GM21529 (cell line): Measurements from ENCODE around the gene TGM1.
A peak's percentile ranks its signal among the peaks of the same experiment; 100 is the strongest.
"Not testable (repeated sequence)": the region's sequence is repeated elsewhere in the genome, so short reads cannot be mapped to it uniquely, and the experiment has no call there.

Experiments
- ATAC-seq: cut with Tn5 transposase; IDR thresholded peaks from one replicate; pipeline ENCODE4 v1.9.1; 2021; ENCODE audit not compliant: unreplicated experiment

Gene TGM1

DNA sequence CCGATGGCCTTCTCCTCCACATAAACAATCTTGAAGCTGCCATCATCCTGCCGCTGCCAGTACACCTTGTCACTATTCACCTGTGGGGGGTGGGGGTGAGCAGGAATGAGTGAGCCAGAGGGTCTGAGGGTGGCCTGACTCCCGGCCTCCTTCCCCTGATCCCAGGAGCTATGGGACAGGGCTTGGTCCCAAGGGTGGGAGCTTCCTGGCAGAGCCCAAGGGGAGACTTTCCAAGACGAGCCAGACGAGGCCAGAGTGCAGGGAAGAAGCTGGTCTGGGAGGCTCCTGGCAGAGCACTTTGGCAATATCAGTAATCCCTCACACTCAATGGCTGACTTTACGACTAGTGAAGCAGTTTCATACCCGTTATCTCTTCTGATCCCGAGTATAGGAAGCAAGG lies 7.5 kb downstream of the TGM1 start:
- no peak for ATAC-seq

DNA sequence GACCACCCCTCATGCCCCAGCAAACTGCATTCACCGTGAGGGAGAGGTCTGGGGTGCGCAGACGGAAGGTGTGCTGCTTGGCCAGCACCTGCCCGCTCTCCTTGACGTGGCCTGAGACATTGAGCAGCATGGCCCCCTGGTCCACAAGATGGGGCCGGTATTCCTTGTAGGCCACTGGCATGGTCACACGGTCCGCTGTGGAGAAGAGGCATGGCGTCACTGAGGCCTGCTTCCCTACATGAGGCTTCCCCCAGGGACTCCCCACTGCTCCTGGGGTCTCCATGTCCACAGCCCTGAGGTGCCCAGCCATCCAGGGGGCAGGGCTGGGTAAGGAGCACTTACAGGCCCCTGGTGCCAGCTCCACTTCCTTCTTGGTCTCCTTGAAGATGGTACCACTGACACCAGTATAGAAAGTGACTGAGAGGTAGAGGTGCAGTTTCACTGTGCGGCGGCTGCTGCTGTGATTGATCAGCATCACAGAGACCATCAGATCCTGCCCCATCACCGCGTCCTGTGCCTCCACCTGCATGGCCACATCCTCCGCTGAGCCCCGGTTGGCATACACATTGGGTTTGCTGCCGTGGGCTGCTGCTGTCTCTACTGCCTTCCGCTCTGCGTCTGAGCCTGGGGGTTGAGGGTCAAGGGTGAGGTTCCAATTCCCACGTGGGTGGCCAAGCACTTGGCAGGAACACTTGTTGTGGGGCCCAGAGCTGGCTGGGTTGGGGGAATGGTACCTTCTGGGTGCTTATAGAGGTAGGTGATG lies 8.2 kb downstream of the TGM1 start:
- ATAC-seq = no peak

DNA sequence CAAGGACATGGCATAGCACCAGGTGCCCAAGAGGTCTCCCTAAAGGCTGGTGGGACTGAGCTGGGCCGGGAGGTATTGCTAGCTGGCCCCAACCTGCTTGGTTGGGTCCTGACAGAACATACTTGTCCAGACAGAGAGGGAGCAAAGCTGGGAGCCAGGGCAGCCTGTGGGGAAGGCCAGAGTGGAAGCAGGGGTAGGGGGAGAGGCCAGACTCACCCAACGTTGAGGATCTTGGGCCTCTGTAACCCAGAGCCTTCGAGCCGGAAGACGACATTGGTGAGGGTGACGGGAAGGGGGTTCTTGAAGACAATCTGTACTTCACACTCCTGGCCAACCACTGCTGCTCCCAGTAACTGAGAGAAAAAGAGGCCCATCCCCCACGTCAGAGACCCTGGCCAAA lies 9.0 kb downstream of the TGM1 start:
- no peak for ATAC-seq

GRCh38 chr14:24252289-24253124 lies 10.5 kb downstream of the TGM1 start:
- no peak for ATAC-seq

- ATAC-seq = no peak
Measured at GRCh38 chr14:24251880-24252288, 11.1 kb downstream of the TGM1 start.

DNA sequence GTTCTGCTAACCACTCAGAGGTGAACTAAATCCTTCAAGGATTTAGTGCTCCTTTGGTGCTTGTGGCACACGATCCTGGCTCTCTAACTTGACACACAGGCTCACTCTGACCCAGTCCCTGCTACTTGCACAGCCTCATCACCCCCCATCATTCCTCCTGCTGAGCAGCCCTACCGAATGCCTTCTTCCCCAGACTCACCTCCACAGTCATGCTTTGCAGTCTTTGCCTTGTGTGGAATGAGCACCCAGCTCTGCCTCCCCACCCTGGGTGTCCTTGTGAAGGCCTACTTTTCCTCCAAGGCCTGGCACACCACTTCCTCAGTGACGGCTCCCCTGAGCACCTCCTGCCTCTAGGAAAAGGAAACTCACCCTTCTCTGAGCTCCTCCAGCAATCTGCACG lies 12.6 kb downstream of the TGM1 start:
- no peak for ATAC-seq

DNA sequence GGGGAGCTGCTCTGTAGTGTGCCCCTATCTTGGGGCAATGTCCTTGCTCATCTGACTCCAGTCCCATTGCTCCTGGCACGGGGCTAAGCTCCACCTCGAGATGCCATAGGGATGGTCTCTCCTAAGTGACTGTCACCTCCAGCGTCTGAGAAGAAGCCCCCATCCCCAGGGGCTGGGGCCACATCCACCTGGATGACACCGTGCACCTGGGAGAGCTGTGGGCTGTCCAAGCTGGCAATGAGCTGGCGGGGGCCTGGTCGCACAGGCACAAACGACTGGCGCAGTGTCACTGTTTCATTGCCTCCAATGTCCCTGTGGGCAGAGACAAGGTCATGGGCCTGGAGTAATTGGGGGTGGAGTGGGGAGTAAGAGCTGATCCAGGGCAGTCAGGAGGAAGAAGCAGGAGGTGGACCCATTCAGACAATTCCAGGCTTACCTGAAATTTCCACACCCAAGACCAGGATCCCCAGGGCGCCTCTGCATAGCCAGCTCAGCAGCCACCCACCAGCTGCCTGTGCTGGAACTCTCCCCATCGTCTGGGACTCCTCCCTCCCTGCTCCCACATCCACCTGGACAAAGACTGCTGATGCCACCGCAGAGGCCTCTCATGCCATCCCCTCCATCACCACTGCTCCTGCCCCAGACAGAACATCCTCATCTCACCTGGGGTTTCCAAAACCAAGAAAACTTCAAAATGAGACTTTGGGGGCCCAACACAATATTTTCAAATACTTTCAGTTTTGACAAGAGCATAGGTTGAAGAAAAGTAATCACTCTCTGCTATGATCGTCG lies 13.6 kb downstream of the TGM1 start:
- ATAC-seq = no peak

- no peak for ATAC-seq
Measured at GRCh38 chr14:24247422-24247821, 15.6 kb downstream of the TGM1 start.

- no peak for ATAC-seq
Measured at GRCh38 chr14:24246765-24247212, 16.2 kb downstream of the TGM1 start.

GRCh38 chr14:24245350-24245749 lies 17.6 kb downstream of the TGM1 start:
- ATAC-seq = not testable (repeated sequence)

DNA sequence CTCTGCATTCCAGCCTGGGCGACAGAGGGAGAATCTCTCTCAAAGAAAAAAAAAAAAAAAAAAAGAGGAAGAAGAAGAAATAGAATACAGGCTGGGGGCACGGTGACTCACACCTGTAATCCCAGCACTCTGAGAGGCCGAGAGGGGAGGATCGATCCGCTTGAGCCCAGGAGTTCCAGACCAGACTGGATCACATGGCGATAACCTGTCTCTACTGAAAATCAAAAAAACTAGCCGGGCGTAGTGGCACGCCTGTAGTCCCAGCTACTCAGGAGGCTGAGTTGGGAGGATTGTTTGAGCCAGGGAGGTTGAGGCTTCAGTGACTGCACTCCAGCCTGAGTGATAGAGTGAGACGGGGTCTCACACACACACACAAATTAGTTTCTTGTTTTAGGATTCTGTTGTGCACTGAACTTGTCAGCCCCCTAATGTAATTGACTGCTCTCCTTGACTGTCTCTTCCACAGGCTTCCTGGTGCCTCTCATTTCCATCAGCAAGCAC lies 19.6 kb downstream of the TGM1 start:
- no peak for ATAC-seq

GRCh38 chr14:24241829-24242443 lies 21.0 kb downstream of the TGM1 start:
- ATAC-seq = peak; percentile 76

- ATAC-seq = no peak
Measured at GRCh38 chr14:24240110-24240918, 22.7 kb downstream of the TGM1 start.

DNA sequence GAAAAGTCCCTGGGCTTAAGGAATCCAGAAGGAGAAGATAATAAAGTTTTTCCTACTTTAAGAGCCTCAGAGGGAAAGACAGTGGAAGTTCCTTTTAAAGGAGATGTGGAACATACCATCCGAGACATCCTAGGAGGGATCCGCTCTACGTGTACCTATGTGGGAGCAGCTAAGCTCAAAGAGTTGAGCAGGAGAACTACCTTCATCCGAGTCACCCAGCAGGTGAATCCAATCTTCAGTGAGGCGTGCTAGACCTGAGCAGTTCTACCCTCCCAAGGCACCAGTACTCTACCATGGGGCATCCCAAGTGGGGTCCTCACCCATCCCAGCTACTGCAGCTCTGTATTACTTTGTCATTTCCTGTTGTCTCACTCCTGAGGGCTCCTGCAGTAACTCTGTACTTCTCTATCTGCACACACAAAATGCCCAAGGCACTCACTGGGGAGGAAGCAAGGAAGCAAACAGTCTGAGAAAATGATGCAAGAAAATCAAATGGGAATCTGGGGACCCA lies 24.4 kb downstream of the TGM1 start:
- no peak for ATAC-seq

DNA sequence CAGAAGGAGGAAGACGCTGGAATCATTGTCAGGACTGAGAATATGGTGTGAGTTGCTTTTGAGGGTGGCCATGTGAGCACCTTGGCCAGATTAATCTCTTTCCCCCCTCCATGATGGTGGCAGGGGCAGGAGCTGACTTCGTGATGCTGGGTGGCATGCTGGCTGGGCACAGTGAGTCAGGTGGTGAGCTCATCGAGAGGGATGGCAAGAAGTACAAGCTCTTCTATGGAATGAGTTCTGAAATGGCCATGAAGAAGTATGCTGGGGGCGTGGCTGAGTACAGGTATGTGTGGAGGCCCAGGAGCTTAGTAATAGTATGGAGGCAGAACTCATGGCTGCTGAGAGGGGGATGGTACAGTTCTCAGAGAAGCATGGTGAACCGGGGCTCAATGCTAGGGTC lies 24.9 kb downstream of the TGM1 start:
- no peak for ATAC-seq

GRCh38 chr14:24237463-24237955 lies 25.5 kb downstream of the TGM1 start:
- ATAC-seq = no peak

DNA sequence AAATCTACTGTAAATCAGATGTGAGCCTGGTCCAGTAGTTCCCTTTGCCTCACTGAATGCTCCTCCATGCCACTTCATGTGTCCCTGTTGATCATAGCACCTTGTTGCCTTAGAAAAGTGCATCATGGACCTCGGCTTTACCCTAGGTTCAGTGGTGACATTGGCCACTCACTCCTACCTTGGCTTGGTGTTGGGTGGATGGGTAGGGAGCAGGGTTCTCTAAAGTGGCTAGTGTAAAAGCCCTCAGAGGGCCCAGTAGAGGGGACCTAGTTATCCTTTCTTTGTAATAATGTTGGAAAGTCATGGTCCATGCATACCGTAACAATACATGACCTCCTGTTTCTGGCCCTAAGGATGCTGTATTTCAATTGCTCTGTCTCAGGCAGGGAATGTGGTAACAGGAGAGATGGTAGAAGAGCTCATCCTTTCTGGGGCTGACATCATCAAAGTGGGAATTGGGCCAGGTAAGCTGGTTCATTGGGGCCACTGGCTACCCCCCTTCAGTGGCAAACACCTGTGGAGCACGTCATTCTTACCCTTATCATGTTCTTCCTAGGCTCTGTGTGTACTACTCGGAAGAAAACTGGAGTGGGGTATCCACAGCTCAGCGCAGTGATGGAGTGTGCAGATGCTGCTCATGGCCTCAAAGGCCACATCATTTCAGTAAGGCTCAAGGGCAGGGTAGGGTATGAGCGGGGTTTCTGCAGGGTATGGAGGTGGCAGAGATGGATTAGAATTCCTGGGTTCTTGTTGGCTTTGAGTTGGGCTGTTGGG lies 26.1 kb downstream of the TGM1 start:
- no peak for ATAC-seq

GRCh38 chr14:24235804-24236688 lies 26.9 kb downstream of the TGM1 start:
- no peak for ATAC-seq
